Stimulated activated naive CD8-positive, alpha-beta T cell treated with anti-CD3 and anti-CD28 coated beads, Interleukin-15, amount 100 ng/mL, for 72 hours (primary cell): ENCODE results near the gene CDH15.
A peak's percentile ranks its signal among the peaks of the same experiment; 100 is the strongest.
"Not testable (repeated sequence)": the region's sequence is repeated elsewhere in the genome, so short reads cannot be mapped to it uniquely, and the experiment has no call there.

Experiments used
- ATAC-seq: fragments of 150-1000 bp; cut with Tn5 transposase; 2 replicates; pipeline ENCODE4 v1.10.0; 2021; ENCODE audit warnings: mild to moderate bottlenecking, moderate library complexity
- DNase-seq, 2 donors: peaks; one replicate each; pipeline ENCODE4 v3.0.0; 2021 to 2022
- H3K27ac Mint-ChIP-seq, 2 donors: one replicate each; pipeline ENCODE4 v1.8.0; 2022; ENCODE audit warnings: mild to moderate bottlenecking in 2 of 2, mixed read lengths in 2 of 2, moderate library complexity in 2 of 2
- H3K27me3 Mint-ChIP-seq: one replicate; pipeline ENCODE4 v1.8.0; 2022; ENCODE audit warnings: mixed read lengths
- H3K4me1 Mint-ChIP-seq: one replicate; pipeline ENCODE4 v1.8.0; 2022; ENCODE audit warnings: mild to moderate bottlenecking, mixed read lengths
- H3K4me3 Mint-ChIP-seq, 2 donors: one replicate each; pipeline ENCODE4 v1.8.0; 2022; ENCODE audit warnings: mild to moderate bottlenecking in 2 of 2, mixed read lengths in 2 of 2, moderate library complexity in 1 of 2
- H3K9me3 Mint-ChIP-seq, 2 donors: one replicate each; pipeline ENCODE4 v1.8.0; 2022; ENCODE audit warnings: mixed read lengths in 2 of 2

The CDH15 gene

GRCh38 chr16:89184933-89185794 lies 13.6 kb downstream of the CDH15 start:
- Mint-ChIP-seq H3K27me3 (peaks cover 19% of the 10 kb centered on the region), H3K27ac (no peak overlapping the region), H3K4me3 (no peak overlapping the region), H3K9me3 (no peaks in the 10 kb centered on the region), H3K4me1 (peaks cover 15% of the 10 kb centered on the region)
- DNase-seq (no peak), ATAC-seq (peak; percentile 55)

GRCh38 chr16:89185887-89186592 lies 14.5 kb downstream of the CDH15 start:
- not testable (repeated sequence) for H3K4me3 Mint-ChIP-seq, ATAC-seq, H3K9me3 Mint-ChIP-seq, DNase-seq, H3K27ac Mint-ChIP-seq
- H3K4me1 Mint-ChIP-seq: peaks cover 15% of the 10 kb centered on the region
- H3K27me3 Mint-ChIP-seq: peaks cover 17% of the 10 kb centered on the region

- peak in 1 of 2 donors; percentile 42 for DNase-seq
- H3K4me3 Mint-ChIP-seq, H3K9me3 Mint-ChIP-seq, H3K27ac Mint-ChIP-seq, ATAC-seq: not testable (repeated sequence)
- H3K4me1 Mint-ChIP-seq: peaks cover 15% of the 10 kb centered on the region
- peaks cover 11% of the 10 kb centered on the region for H3K27me3 Mint-ChIP-seq
Observed at GRCh38 chr16:89186593-89187031, 15.1 kb downstream of the CDH15 start.

- H3K27me3 Mint-ChIP-seq: peaks cover 9% of the 10 kb centered on the region
- H3K27ac Mint-ChIP-seq: peak overlapping the region in 1 of 2 donors; percentile 93
- peak; percentile 62 to 76 for DNase-seq
- H3K4me1 Mint-ChIP-seq: peaks cover 11% of the 10 kb centered on the region
- H3K4me3 Mint-ChIP-seq: peak overlapping the region in 1 of 2 donors; percentile 26
- H3K9me3 Mint-ChIP-seq: no peaks in the 10 kb centered on the region
- peak; percentile 62 for ATAC-seq
Observed at GRCh38 chr16:89187032-89187769, 15.7 kb downstream of the CDH15 start.

GRCh38 chr16:89187770-89188392 lies 16.3 kb downstream of the CDH15 start:
- no peaks in the 10 kb centered on the region for H3K9me3 Mint-ChIP-seq
- peak; percentile 29 for ATAC-seq
- no peak overlapping the region for H3K27ac Mint-ChIP-seq
- no peak overlapping the region for H3K4me3 Mint-ChIP-seq
- peaks cover 11% of the 10 kb centered on the region for H3K4me1 Mint-ChIP-seq
- peaks cover 9% of the 10 kb centered on the region for H3K27me3 Mint-ChIP-seq
- DNase-seq: peak in 1 of 2 donors; percentile 24

- H3K9me3 Mint-ChIP-seq, H3K27me3 Mint-ChIP-seq, ATAC-seq, DNase-seq, H3K27ac Mint-ChIP-seq, H3K4me3 Mint-ChIP-seq: not testable (repeated sequence)
- peaks cover 11% of the 10 kb centered on the region for H3K4me1 Mint-ChIP-seq
Observed at GRCh38 chr16:89188471-89189357, 17.2 kb downstream of the CDH15 start.

- DNase-seq (peak in 1 of 2 donors; percentile 14), ATAC-seq (no peak)
- no peak overlapping the region for H3K4me3 Mint-ChIP-seq
- peaks cover 13% of the 10 kb centered on the region for H3K4me1 Mint-ChIP-seq
- no peak overlapping the region for H3K27ac Mint-ChIP-seq
- H3K9me3 Mint-ChIP-seq: no peaks in the 10 kb centered on the region
- peaks cover 4% of the 10 kb centered on the region for H3K27me3 Mint-ChIP-seq
Observed at GRCh38 chr16:89189358-89190025, 17.9 kb downstream of the CDH15 start.

GRCh38 chr16:89190150-89190958 lies 18.8 kb downstream of the CDH15 start:
- DNase-seq: peak in 1 of 2 donors; percentile 13
- Mint-ChIP-seq H3K27ac (no peak overlapping the region), H3K4me3 (no peak overlapping the region), H3K9me3 (no peaks in the 10 kb centered on the region), H3K27me3 (no peaks in the 10 kb centered on the region), H3K4me1 (peaks cover 17% of the 10 kb centered on the region)
- ATAC-seq: no peak

- ATAC-seq (no peak), DNase-seq (peak in 1 of 2 donors; percentile 31)
- H3K4me1 Mint-ChIP-seq: peaks cover 17% of the 10 kb centered on the region
- H3K4me3 Mint-ChIP-seq: peak overlapping the region in 1 of 2 donors; percentile 42
- H3K27ac Mint-ChIP-seq: no peak overlapping the region
- H3K9me3 Mint-ChIP-seq: no peaks in the 10 kb centered on the region
- H3K27me3 Mint-ChIP-seq: no peaks in the 10 kb centered on the region
Observed at GRCh38 chr16:89191033-89191900, 19.7 kb downstream of the CDH15 start.

- Mint-ChIP-seq H3K9me3 (no peaks in the 10 kb centered on the region), H3K4me1 (peaks cover 17% of the 10 kb centered on the region), H3K27me3 (no peaks in the 10 kb centered on the region), H3K4me3 (no peak overlapping the region), H3K27ac (no peak overlapping the region)
- DNase-seq: no peak
- peak; percentile 2 for ATAC-seq
Observed at GRCh38 chr16:89191901-89192185, 20.3 kb downstream of the CDH15 start.

GRCh38 chr16:89192186-89192955 lies 20.8 kb downstream of the CDH15 start:
- not testable (repeated sequence) for H3K27ac Mint-ChIP-seq
- H3K4me3 Mint-ChIP-seq: peak overlapping the region in 1 of 2 donors; percentile 58
- DNase-seq: peak; percentile 79 to 84

GRCh38 chr16:89192956-89193575 lies 21.5 kb downstream of the CDH15 start:
- Mint-ChIP-seq H3K4me1 (peaks cover 11% of the 10 kb centered on the region), H3K4me3 (peak overlapping the region in 1 of 2 donors; percentile 8), H3K27me3 (peaks cover 8% of the 10 kb centered on the region), H3K9me3 (no peaks in the 10 kb centered on the region), H3K27ac (no peak overlapping the region)
- DNase-seq: peak; percentile 66 to 69
- no peak for ATAC-seq

More at GRCh38 chr16:89192186-89192955, 20.8 kb downstream of the CDH15 start:
- H3K4me1 Mint-ChIP-seq: peaks cover 15% of the 10 kb centered on the region
- not testable (repeated sequence) for H3K9me3 Mint-ChIP-seq, H3K27me3 Mint-ChIP-seq
- peak; percentile 48 for ATAC-seq
